Activated CD8-positive, alpha-beta T cell treated with anti-CD3 and anti-CD28 coated beads, Interleukin-2, amount 10 ng/mL, durations not matched to agents 7 days and 5 days (primary cell): ENCODE results near the gene CCDC27. TPM values are rescaled to one million over a fixed set of nuclear protein-coding genes. Genes with fewer than 3 reads are reported as not detected.

ENCODE experiments used
- ATAC-seq: fragments of 150-1000 bp; cut with Tn5 transposase; one replicate; pipeline ENCODE4 v1.10.0; 2021; ENCODE audit warnings: moderate library complexity
- CTCF ChIA-PET: fragments of 350-600 bp; sonication (Branson Sonifier 250); formaldehyde crosslinking; loops from one replicate; lab custom pipeline; 2021; ENCODE audit warnings: antibody characterized with exemption; lab: Charles Lee
- POLR2A ChIA-PET: fragments of 350-600 bp; sonication (Branson Sonifier 250); formaldehyde crosslinking; loops from one replicate; lab custom pipeline; 2021; ENCODE audit warnings: antibody characterized with exemption; lab: Charles Lee
- DNase-seq: peaks from one replicate; pipeline ENCODE4 v3.0.0-alpha.2; 2020
- H3K27ac Mint-ChIP-seq: one replicate; pipeline ENCODE4 v1.8.0; 2021; ENCODE audit warnings: mild to moderate bottlenecking, mixed read lengths
- H3K27me3 Mint-ChIP-seq: one replicate; pipeline ENCODE4 v1.8.0; 2021; ENCODE audit warnings: low read depth, mixed read lengths
- H3K36me3 Mint-ChIP-seq: one replicate; pipeline ENCODE4 v1.8.0; 2021; ENCODE audit warnings: low read depth, mixed read lengths
- H3K4me1 Mint-ChIP-seq: one replicate; pipeline ENCODE4 v1.8.0; 2021; ENCODE audit warnings: low read depth, mixed read lengths
- H3K4me3 Mint-ChIP-seq: one replicate; pipeline ENCODE4 v1.8.0; 2021; ENCODE audit warnings: mild to moderate bottlenecking, mixed read lengths
- H3K9me3 Mint-ChIP-seq: one replicate; pipeline ENCODE4 v1.8.0; 2022; ENCODE audit warnings: mixed read lengths; ENCODE audit not compliant: insufficient read depth
- total RNA-seq, 2 experiments: library from RNA; stranded (reverse); gene quantifications; one replicate each; pipeline ENCODE4 v1.2.3, GENCODE V29; 2021

The CCDC27 gene
- total RNA-seq, 2 experiments from 2014 or later, result not detected

- Mint-ChIP-seq H3K4me1 (peaks cover 6% of the 10 kb centered on the region), H3K27me3 (no peaks in the 10 kb centered on the region), H3K36me3 (peaks cover 18% of the 10 kb centered on the region), H3K4me3 (no peak overlapping the region), H3K9me3 (no peaks in the 10 kb centered on the region), H3K27ac (no peak overlapping the region)
- CTCF ChIA-PET, result interaction anchor here (0.5 to 2.7 kb wide), 8 partner anchors 9 to 137 kb away, joined by 3 to 13 read pairs (median 4); partner anchors contain the start of gene LRRC47
- POLR2A ChIA-PET, result interaction anchor here (0.5 kb wide), 1 partner anchor 17 kb away, joined by 3 read pairs; no protein-coding TSS in a partner anchor
- DNase-seq, result no peak
- no peak for ATAC-seq
Measured at GRCh38 chr1:3776231-3776961, 24.1 kb downstream of the CCDC27 start.

GRCh38 chr1:3777078-3777547 lies 24.9 kb downstream of the CCDC27 start:
- ChIA-PET CTCF (interaction anchor here (2.7 kb wide), 1 partner anchor 25 kb away, joined by 13 read pairs; no protein-coding TSS in a partner anchor), POLR2A (no interaction called here)
- no peak for ATAC-seq

GRCh38 chr1:3777647-3778589 lies 25.7 kb downstream of the CCDC27 start:
- DNase-seq, result no peak
- POLR2A ChIA-PET, result no interaction called here
- Mint-ChIP-seq H3K27ac (no peak overlapping the region), H3K36me3 (peaks cover 31% of the 10 kb centered on the region), H3K4me1 (no peaks in the 10 kb centered on the region), H3K4me3 (no peak overlapping the region), H3K9me3 (no peaks in the 10 kb centered on the region), H3K27me3 (no peaks in the 10 kb centered on the region)
- CTCF ChIA-PET, result interaction anchor here (1.1 to 2.7 kb wide), 2 partner anchors 23 to 24 kb away, joined by 5 to 13 read pairs; no protein-coding TSS in a partner anchor
- no peak for ATAC-seq

More at GRCh38 chr1:3777078-3777547, 24.9 kb downstream of the CCDC27 start:
- Mint-ChIP-seq H3K36me3 (peaks cover 25% of the 10 kb centered on the region), H3K27me3 (no peaks in the 10 kb centered on the region), H3K27ac (no peak overlapping the region), H3K9me3 (no peaks in the 10 kb centered on the region), H3K4me3 (no peak overlapping the region), H3K4me1 (no peaks in the 10 kb centered on the region)
- DNase-seq, result no peak

- CTCF ChIA-PET, result interaction anchor here (1.1 kb wide), 1 partner anchor 23 kb away, joined by 5 read pairs; no protein-coding TSS in a partner anchor
- peaks cover 33% of the 10 kb centered on the region for H3K36me3 Mint-ChIP-seq
- ATAC-seq (no peak), DNase-seq (no peak)
- H3K27ac Mint-ChIP-seq, result no peak overlapping the region
- H3K4me1 Mint-ChIP-seq, result no peaks in the 10 kb centered on the region
- H3K9me3 Mint-ChIP-seq, result no peaks in the 10 kb centered on the region
- H3K4me3 Mint-ChIP-seq, result no peak overlapping the region
- H3K27me3 Mint-ChIP-seq, result no peaks in the 10 kb centered on the region
- POLR2A ChIA-PET, result no interaction called here
Measured at GRCh38 chr1:3778590-3779264, 26.5 kb downstream of the CCDC27 start.

- Mint-ChIP-seq H3K36me3 (peaks cover 39% of the 10 kb centered on the region), H3K27ac (no peak overlapping the region), H3K9me3 (no peaks in the 10 kb centered on the region), H3K27me3 (no peaks in the 10 kb centered on the region), H3K4me3 (no peak overlapping the region), H3K4me1 (no peaks in the 10 kb centered on the region)
- ChIA-PET POLR2A (no interaction called here), CTCF (interaction anchor here (0.7 kb wide), 1 partner anchor 33 kb away, joined by 3 read pairs; no protein-coding TSS in a partner anchor)
- DNase-seq (no peak), ATAC-seq (no peak)
Measured at GRCh38 chr1:3779265-3779911, 27.1 kb downstream of the CCDC27 start.

GRCh38 chr1:3779912-3780416 lies 27.7 kb downstream of the CCDC27 start:
- Mint-ChIP-seq H3K4me3 (no peak overlapping the region), H3K36me3 (peaks cover 41% of the 10 kb centered on the region), H3K27ac (no peak overlapping the region), H3K9me3 (no peaks in the 10 kb centered on the region), H3K4me1 (no peaks in the 10 kb centered on the region), H3K27me3 (no peaks in the 10 kb centered on the region)
- no peak for ATAC-seq
- ChIA-PET CTCF (interaction anchor here (0.7 kb wide), 1 partner anchor 32 kb away, joined by 3 read pairs; no protein-coding TSS in a partner anchor), POLR2A (no interaction called here)
- DNase-seq, result no peak

GRCh38 chr1:3780901-3781300 lies 28.7 kb downstream of the CCDC27 start:
- no peaks in the 10 kb centered on the region for H3K4me1 Mint-ChIP-seq
- H3K36me3 Mint-ChIP-seq, result peaks cover 47% of the 10 kb centered on the region
- no peak overlapping the region for H3K27ac Mint-ChIP-seq
- ATAC-seq (no peak), DNase-seq (no peak)
- H3K27me3 Mint-ChIP-seq, result no peaks in the 10 kb centered on the region
- no peaks in the 10 kb centered on the region for H3K9me3 Mint-ChIP-seq
- no peak overlapping the region for H3K4me3 Mint-ChIP-seq
- POLR2A ChIA-PET, result no interaction called here
- CTCF ChIA-PET, result no interaction called here

- Mint-ChIP-seq H3K4me3 (no peak overlapping the region), H3K27me3 (no peaks in the 10 kb centered on the region), H3K27ac (no peak overlapping the region), H3K4me1 (peaks cover 13% of the 10 kb centered on the region), H3K36me3 (peaks cover 54% of the 10 kb centered on the region), H3K9me3 (no peaks in the 10 kb centered on the region)
- ChIA-PET CTCF (interaction anchor here (1.1 kb wide), 1 partner anchor 12 kb away, joined by 3 read pairs; the partner anchor contains the start of gene LRRC47), POLR2A (interaction anchor here (0.7 to 1.7 kb wide), 2 partner anchors 10 to 31 kb away, joined by 3 to 5 read pairs; partner anchors contain the start of gene CCDC27)
- ATAC-seq, result no peak
- no peak for DNase-seq
Measured at GRCh38 chr1:3783651-3784474, 31.6 kb downstream of the CCDC27 start.

GRCh38 chr1:3785045-3785444 lies 32.8 kb downstream of the CCDC27 start:
- H3K4me3 Mint-ChIP-seq, result no peak overlapping the region
- no peaks in the 10 kb centered on the region for H3K27me3 Mint-ChIP-seq
- DNase-seq (no peak), ATAC-seq (no peak)
- CTCF ChIA-PET, result interaction anchor here (1.4 kb wide), 1 partner anchor 11 kb away, joined by 7 read pairs; the partner anchor contains the start of gene LRRC47
- peaks cover 46% of the 10 kb centered on the region for H3K36me3 Mint-ChIP-seq
- no peaks in the 10 kb centered on the region for H3K9me3 Mint-ChIP-seq
- POLR2A ChIA-PET, result interaction anchor here (0.7 kb wide), 1 partner anchor 33 kb away, joined by 3 read pairs; the partner anchor contains the start of gene CCDC27
- H3K27ac Mint-ChIP-seq, result no peak overlapping the region
- peaks cover 21% of the 10 kb centered on the region for H3K4me1 Mint-ChIP-seq
